GM23338 (cell line): Measurements from ENCODE around the gene DACH1. TPM values are rescaled to one million over a fixed set of nuclear protein-coding genes. Genes with fewer than 3 reads are reported as not detected.

Experiments
- ATAC-seq: fragments of 200-7000 bp; cut with Tn5 transposase; 3 replicates; pipeline ENCODE4 v1.9.1; 2020
- DNase-seq: peaks from one replicate; pipeline ENCODE4 v3.0.0-alpha.2; 2015; ENCODE audit warnings: low spot score
- H2AFZ ChIP-seq: fragments of 200-600 bp; sonication (generic); 2 replicates; pipeline ENCODE4 v1.8.0; 2016; ENCODE audit warnings: antibody characterized with exemption, mild to moderate bottlenecking, moderate library complexity
- H3F3A ChIP-seq: fragments of 200-600 bp; sonication (generic); replicated peaks from 2 replicates; pipeline ENCODE4 v1.8.0; 2017; ENCODE audit warnings: antibody characterized with exemption, mixed run types, low read depth
- H3K27ac ChIP-seq: fragments of 200-600 bp; sonication (generic); 2 replicates; pipeline ENCODE4 v1.6.1; 2016; ENCODE audit warnings: low read depth
- H3K27me3 ChIP-seq: fragments of 200-600 bp; sonication (generic); 2 replicates; pipeline ENCODE4 v1.8.0; 2016; ENCODE audit warnings: mild to moderate bottlenecking, mixed run types, moderate library complexity; ENCODE audit not compliant: insufficient read depth
- H3K36me3 ChIP-seq: fragments of 200-600 bp; sonication (generic); 2 replicates; pipeline ENCODE4 v1.8.0; 2016; ENCODE audit warnings: mild to moderate bottlenecking; ENCODE audit not compliant: insufficient read depth
- H3K4me1 ChIP-seq: fragments of 200-600 bp; sonication (generic); 2 replicates; pipeline ENCODE4 v1.8.0; 2016; ENCODE audit warnings: mild to moderate bottlenecking, moderate library complexity; ENCODE audit not compliant: insufficient read depth
- H3K4me2 ChIP-seq: fragments of 200-600 bp; sonication (generic); 2 replicates; pipeline ENCODE4 v1.7.1; 2017; ENCODE audit warnings: mixed run types
- H3K4me3 ChIP-seq: fragments of 200-600 bp; sonication (generic); 2 replicates; pipeline ENCODE4 v1.6.1; 2016; ENCODE audit warnings: mixed run types
- H3K79me2 ChIP-seq: fragments of 200-600 bp; sonication (generic); replicated peaks from 2 replicates; pipeline ENCODE4 v1.8.0; 2017; ENCODE audit warnings: mild to moderate bottlenecking; ENCODE audit not compliant: insufficient read depth
- H3K9me2 ChIP-seq: fragments of 200-600 bp; sonication (generic); 2 replicates; pipeline ENCODE4 v1.8.0; 2017; ENCODE audit not compliant: insufficient read depth
- H4K20me1 ChIP-seq: fragments of 200-600 bp; sonication (generic); replicated peaks from 2 replicates; pipeline ENCODE4 v1.8.0; 2017; ENCODE audit warnings: mild to moderate bottlenecking; ENCODE audit not compliant: insufficient read depth
- H3K27ac Mint-ChIP-seq: 2 replicates; pipeline ENCODE4 v1.8.0; 2020; ENCODE audit warnings: inconsistent platforms, mild to moderate bottlenecking, moderate library complexity, mixed read lengths
- H3K27me3 Mint-ChIP-seq: 3 replicates; pipeline ENCODE4 v1.8.0; 2022; ENCODE audit warnings: low read depth, mild to moderate bottlenecking, moderate library complexity, mixed read lengths, inconsistent platforms; ENCODE audit not compliant: insufficient read depth, poor library complexity
- H3K36me3 Mint-ChIP-seq: 3 replicates; pipeline ENCODE4 v1.8.0; 2021; ENCODE audit warnings: low read depth, mild to moderate bottlenecking, inconsistent platforms, moderate library complexity, mixed read lengths
- H3K4me1 Mint-ChIP-seq: 3 replicates; pipeline ENCODE4 v1.8.0; 2020; ENCODE audit warnings: mild to moderate bottlenecking, inconsistent platforms, mixed read lengths
- H3K4me3 Mint-ChIP-seq: 3 replicates; pipeline ENCODE4 v1.8.0; 2021; ENCODE audit warnings: moderate library complexity, mild to moderate bottlenecking, inconsistent platforms, mixed read lengths
- H3K9me3 Mint-ChIP-seq: 3 replicates; pipeline ENCODE4 v1.8.0; 2020; ENCODE audit warnings: moderate library complexity, mild to moderate bottlenecking, inconsistent platforms, mixed read lengths
- CREB1 ChIP-seq: fragments of 250-450 bp; sonication (Bioruptor Pico); IDR thresholded peaks from 2 replicates; pipeline ENCODE4 v1.5.0; 2020; ENCODE audit warnings: low read depth, mild to moderate bottlenecking, moderate library complexity
- EZH2phosphoT487 ChIP-seq: fragments of 200-600 bp; sonication (generic); IDR thresholded peaks from one replicate; pipeline ENCODE4 v1.8.1; 2018; ENCODE audit warnings: antibody characterized with exemption; ENCODE audit not compliant: unreplicated experiment
- JUNB ChIP-seq: IDR thresholded peaks from one replicate; pipeline ENCODE4 v1.6.1; 2016; ENCODE audit warnings: antibody characterized with exemption; ENCODE audit not compliant: unreplicated experiment
- NANOG ChIP-seq: IDR thresholded peaks from 2 replicates; pipeline ENCODE4 v1.6.1; 2016; ENCODE audit warnings: antibody characterized with exemption, borderline replicate concordance
- REST ChIP-seq: IDR thresholded peaks from one replicate; pipeline ENCODE4 v1.6.1; 2018; ENCODE audit warnings: antibody characterized with exemption; ENCODE audit not compliant: unreplicated experiment
- STAT1 ChIP-seq: IDR thresholded peaks from one replicate; pipeline ENCODE4 v1.6.1; 2016; ENCODE audit warnings: antibody characterized with exemption; ENCODE audit not compliant: unreplicated experiment
- ZNF114 ChIP-seq: fragments of 250-450 bp; sonication (Bioruptor Pico); IDR thresholded peaks from 2 replicates; pipeline ENCODE4 v1.5.0; 2020; ENCODE audit warnings: mild to moderate bottlenecking, moderate library complexity
- ZNF462 ChIP-seq: fragments of 250-450 bp; sonication (Bioruptor Pico); IDR thresholded peaks from 2 replicates; pipeline ENCODE4 v1.5.0; 2020; ENCODE audit warnings: mild to moderate bottlenecking, moderate library complexity
- polyA plus RNA-seq: library from polyadenylated mRNA; unstranded; fragments of >200 nt; fragmentation: Nextera tagmentation; extraction: Ambion mirVana; gene quantifications from 2 replicates; pipeline ENCODE4 v1.2.1, GENCODE V29; 2016
- total RNA-seq: library from RNA; depleted of rRNA; stranded (reverse); fragments of >200 nt; shearing (Covaris generic); gene quantifications from 2 replicates; pipeline ENCODE4 v1.2.3, GENCODE V29; 2014
- TF ChIP-seq, protein P1 (sequence below): IDR thresholded peaks from 2 replicates; pipeline ENCODE4 v1.6.1; 2016; ENCODE audit warnings: antibody characterized with exemption
- TF ChIP-seq, protein P2 (sequence below), 2 experiments: fragments of 200-600 bp in 1 of 2; sonication (generic) in 1 of 2; conservative IDR thresholded peaks; 2 replicates each; pipeline versions ENCODE4 v1.5.1 to v1.6.1; 2016 to 2017; ENCODE audit warnings: antibody characterized with exemption in 2 of 2, low read depth in 2 of 2, mild to moderate bottlenecking in 2 of 2, moderate library complexity in 1 of 2

DACH1 gene
- total and polyA plus RNA-seq, 2 experiments from 2014 or later, result 0.45 to 0.57 TPM

DNA sequence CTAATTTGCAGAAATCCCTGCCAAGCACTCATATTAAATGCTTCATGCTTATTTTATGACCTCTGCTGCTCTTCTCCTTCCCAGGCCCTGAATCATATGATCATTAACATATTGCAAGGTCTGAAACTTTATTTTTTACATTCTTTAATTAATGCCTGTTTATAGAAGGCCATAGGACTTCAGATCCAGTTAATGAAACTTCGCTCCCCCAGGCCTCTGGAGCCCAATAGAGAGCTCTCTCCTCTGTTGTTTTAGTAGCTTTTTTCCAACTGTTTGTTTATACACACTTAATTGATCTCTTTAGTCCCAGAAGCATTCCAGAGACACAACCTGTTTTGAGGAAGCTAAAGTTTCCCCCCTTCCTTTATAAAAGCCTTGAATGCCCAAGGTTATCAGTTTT, 68.3 kb downstream of the DACH1 start:
- Histone ChIP-seq H3K27ac (no peak overlapping the region), H3K4me2 (no peak overlapping the region), H3K4me3 (no peak overlapping the region), H3K36me3 (no peaks in the 10 kb centered on the region), H3K27me3 (no peaks in the 10 kb centered on the region), H3K79me2 (no peaks in the 10 kb centered on the region), H3F3A (no peaks in the 10 kb centered on the region), H4K20me1 (no peaks in the 10 kb centered on the region), H2AFZ (no peak overlapping the region), H3K4me1 (no peaks in the 10 kb centered on the region), H3K9me2 (no peaks in the 10 kb centered on the region)
- Mint-ChIP-seq H3K27me3 (peaks cover 1% of the 10 kb centered on the region), H3K4me3 (no peak overlapping the region), H3K27ac (no peak overlapping the region), H3K36me3 (no peaks in the 10 kb centered on the region), H3K9me3 (no peaks in the 10 kb centered on the region), H3K4me1 (peaks cover 4% of the 10 kb centered on the region; the same call in 2 of the 3 replicates)
- TF ChIP-seq CREB1 (CRISPR knock-in tag) (no peak), ZNF114 (CRISPR knock-in tag) (no peak), STAT1 (no peak), ZNF462 (CRISPR knock-in tag) (no peak), REST (no peak), JUNB (no peak), NANOG (no peak), EZH2phosphoT487 (no peak)
- TF ChIP-seq, protein P1, sequence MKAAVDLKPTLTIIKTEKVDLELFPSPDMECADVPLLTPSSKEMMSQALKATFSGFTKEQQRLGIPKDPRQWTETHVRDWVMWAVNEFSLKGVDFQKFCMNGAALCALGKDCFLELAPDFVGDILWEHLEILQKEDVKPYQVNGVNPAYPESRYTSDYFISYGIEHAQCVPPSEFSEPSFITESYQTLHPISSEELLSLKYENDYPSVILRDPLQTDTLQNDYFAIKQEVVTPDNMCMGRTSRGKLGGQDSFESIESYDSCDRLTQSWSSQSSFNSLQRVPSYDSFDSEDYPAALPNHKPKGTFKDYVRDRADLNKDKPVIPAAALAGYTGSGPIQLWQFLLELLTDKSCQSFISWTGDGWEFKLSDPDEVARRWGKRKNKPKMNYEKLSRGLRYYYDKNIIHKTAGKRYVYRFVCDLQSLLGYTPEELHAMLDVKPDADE, result no peak
- TF ChIP-seq, protein P2, sequence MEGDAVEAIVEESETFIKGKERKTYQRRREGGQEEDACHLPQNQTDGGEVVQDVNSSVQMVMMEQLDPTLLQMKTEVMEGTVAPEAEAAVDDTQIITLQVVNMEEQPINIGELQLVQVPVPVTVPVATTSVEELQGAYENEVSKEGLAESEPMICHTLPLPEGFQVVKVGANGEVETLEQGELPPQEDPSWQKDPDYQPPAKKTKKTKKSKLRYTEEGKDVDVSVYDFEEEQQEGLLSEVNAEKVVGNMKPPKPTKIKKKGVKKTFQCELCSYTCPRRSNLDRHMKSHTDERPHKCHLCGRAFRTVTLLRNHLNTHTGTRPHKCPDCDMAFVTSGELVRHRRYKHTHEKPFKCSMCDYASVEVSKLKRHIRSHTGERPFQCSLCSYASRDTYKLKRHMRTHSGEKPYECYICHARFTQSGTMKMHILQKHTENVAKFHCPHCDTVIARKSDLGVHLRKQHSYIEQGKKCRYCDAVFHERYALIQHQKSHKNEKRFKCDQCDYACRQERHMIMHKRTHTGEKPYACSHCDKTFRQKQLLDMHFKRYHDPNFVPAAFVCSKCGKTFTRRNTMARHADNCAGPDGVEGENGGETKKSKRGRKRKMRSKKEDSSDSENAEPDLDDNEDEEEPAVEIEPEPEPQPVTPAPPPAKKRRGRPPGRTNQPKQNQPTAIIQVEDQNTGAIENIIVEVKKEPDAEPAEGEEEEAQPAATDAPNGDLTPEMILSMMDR (conservative IDR thresholded peaks at IDR 0.05; ENCODE audit: low read depth in 2 of 2), result no peak
- no peak for ATAC-seq
- no peak for DNase-seq
